COLO668 (cell line): ENCODE data around the gene TNFSF13B.
A peak's percentile ranks its signal among the peaks of the same experiment; 100 is the strongest.
"Not testable (repeated sequence)": the region's sequence is repeated elsewhere in the genome, so short reads cannot be mapped to it uniquely, and the experiment has no call there.

Source experiments
- DNase-seq: peaks from one replicate; lab custom pipeline; 2025; ENCODE audit not compliant: unreplicated experiment; lab: John Stamatoyannopoulos, UW

The TNFSF13B gene

GRCh38 chr13:108278466-108278865 lies 8.9 kb downstream of the TNFSF13B start:
- DNase-seq, result no peak

- DNase-seq, result no peak
Measured at GRCh38 chr13:108281901-108282300, 12.4 kb downstream of the TNFSF13B start.

GRCh38 chr13:108283110-108283509 lies 13.6 kb downstream of the TNFSF13B start:
- no peak for DNase-seq

- no peak for DNase-seq
Measured at GRCh38 chr13:108288741-108289140, 19.2 kb downstream of the TNFSF13B start.

GRCh38 chr13:108289819-108290218 lies 20.3 kb downstream of the TNFSF13B start:
- DNase-seq, result no peak

GRCh38 chr13:108297114-108297513 lies 27.6 kb downstream of the TNFSF13B start:
- DNase-seq, result no peak

- DNase-seq, result no peak
Measured at GRCh38 chr13:108302279-108302678, 32.8 kb downstream of the TNFSF13B start.

GRCh38 chr13:108304170-108305016 lies 34.9 kb downstream of the TNFSF13B start:
- DNase-seq, result no peak

GRCh38 chr13:108305655-108306054 lies 36.1 kb downstream of the TNFSF13B start:
- DNase-seq, result no peak

GRCh38 chr13:108306860-108307259 lies 37.3 kb downstream of the TNFSF13B start:
- DNase-seq, result no peak

- DNase-seq, result not testable (repeated sequence)
Measured at GRCh38 chr13:108311596-108311995, 42.1 kb downstream of the TNFSF13B start.

- DNase-seq, result peak; percentile 42
Measured at GRCh38 chr13:108313382-108313781, 43.9 kb downstream of the TNFSF13B start.

- DNase-seq, result no peak
Measured at GRCh38 chr13:108315273-108315672, 45.8 kb downstream of the TNFSF13B start.

GRCh38 chr13:108315991-108316390 lies 46.5 kb downstream of the TNFSF13B start:
- no peak for DNase-seq

GRCh38 chr13:108316413-108316812 lies 46.9 kb downstream of the TNFSF13B start:
- DNase-seq, result no peak

GRCh38 chr13:108322206-108322824 lies 52.8 kb downstream of the TNFSF13B start:
- DNase-seq, result no peak

- no peak for DNase-seq
Measured at GRCh38 chr13:108323031-108323430, 53.5 kb downstream of the TNFSF13B start.

- no peak for DNase-seq
Measured at GRCh38 chr13:108325863-108326262, 56.3 kb downstream of the TNFSF13B start.

GRCh38 chr13:108326309-108326708 lies 56.8 kb downstream of the TNFSF13B start:
- DNase-seq, result no peak

GRCh38 chr13:108328848-108329247 lies 59.3 kb downstream of the TNFSF13B start:
- no peak for DNase-seq

GRCh38 chr13:108332791-108333190 lies 63.3 kb downstream of the TNFSF13B start:
- DNase-seq, result no peak
